Fibroblast of peridontal ligament (primary cell): ENCODE measurements around the gene RNF26.
A peak's percentile ranks its signal among the peaks of the same experiment; 100 is the strongest.

ENCODE experiments used
- DNase-seq: peaks from one replicate; pipeline ENCODE4 v3.0.0-alpha.2; 2010; ENCODE audit errors: extremely low read depth

RNF26 gene

DNA sequence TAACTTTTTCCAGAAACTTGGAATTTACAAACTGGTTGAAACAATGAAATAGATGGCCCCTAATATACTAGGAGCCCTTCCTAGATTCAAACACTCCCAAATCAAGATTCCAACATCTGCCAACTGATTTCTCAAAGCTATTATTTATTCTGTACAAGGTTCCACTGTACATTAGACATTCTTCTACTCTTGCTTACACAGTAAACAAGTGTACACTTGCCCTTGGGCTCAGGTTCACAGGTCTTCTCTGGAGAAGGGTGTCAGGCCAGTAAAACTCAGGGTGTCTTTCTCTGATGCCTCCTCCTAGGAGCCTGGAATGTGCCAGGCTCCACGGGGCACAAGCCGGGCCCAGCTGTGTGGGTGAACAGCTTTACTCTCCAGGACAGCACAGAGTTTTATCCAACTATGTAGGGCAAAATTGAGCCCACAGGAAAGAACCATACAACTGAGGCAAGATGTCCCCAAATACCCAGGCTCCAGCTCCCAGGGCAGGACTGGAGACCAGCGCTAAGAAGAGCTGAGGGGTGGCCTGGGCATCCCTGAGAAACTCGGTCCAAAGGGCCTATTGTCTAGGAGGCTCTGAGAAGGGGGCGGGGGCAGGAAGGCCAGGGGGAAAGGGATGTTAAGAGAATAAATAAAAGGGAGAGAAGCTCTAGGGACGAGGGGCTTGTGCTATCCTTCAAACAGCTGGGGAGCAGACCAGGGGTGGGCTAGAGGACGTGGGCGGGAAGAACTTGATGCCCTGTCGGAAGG lies 20.9 kb downstream of the RNF26 start:
- no peak for DNase-seq

- DNase-seq, result peak; percentile 69
Observed at GRCh38 chr11:119356349-119357031, 22.2 kb downstream of the RNF26 start.

- no peak for DNase-seq
Observed at GRCh38 chr11:119357074-119357473, 22.7 kb downstream of the RNF26 start.

DNA sequence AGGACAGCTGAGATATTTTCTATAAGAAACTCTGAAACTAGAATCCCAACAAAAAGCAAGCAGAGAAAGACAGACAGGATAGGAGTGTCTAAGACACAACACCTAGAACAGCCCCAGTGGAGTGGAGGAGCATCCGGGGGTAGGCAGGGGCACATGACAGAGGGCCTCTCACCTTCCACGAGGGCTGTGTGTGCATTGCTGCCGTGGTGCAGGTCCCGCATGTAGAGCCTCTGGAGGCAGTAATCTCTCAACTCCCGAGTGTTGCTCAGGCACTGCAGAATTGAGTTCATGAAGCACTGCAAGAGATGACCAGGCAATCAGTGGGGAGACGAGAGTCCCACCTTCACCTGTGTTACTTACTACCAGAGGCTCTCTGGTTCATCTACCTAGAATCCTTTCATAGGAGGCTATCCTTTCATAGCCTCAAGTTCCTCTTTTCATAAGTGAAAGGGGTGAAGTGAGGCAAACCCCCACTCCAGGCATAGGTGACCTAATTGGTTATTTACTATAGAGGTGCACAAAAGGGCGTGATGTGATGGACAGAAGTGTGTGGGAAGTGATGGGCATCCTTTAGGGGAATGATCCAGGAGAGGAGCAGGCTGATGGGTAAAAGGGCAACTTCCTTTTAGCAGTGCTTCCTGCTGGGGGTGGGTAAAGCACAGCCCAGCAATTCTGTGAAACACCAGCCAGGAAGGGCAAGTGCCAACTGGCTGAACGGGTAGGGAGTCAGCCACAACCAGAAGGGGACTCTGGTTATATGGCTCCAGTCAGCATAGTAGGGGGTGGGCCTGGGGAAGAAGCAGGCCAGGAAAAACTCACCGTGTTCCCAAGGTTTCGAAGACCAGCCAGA lies 25.3 kb downstream of the RNF26 start:
- no peak for DNase-seq

GRCh38 chr11:119361056-119361787 lies 26.9 kb downstream of the RNF26 start:
- DNase-seq, result peak; percentile 65

- DNase-seq, result no peak
Observed at GRCh38 chr11:119361941-119362725, 27.8 kb downstream of the RNF26 start.

- DNase-seq, result no peak
Observed at GRCh38 chr11:119362741-119363080, 28.4 kb downstream of the RNF26 start.

DNA sequence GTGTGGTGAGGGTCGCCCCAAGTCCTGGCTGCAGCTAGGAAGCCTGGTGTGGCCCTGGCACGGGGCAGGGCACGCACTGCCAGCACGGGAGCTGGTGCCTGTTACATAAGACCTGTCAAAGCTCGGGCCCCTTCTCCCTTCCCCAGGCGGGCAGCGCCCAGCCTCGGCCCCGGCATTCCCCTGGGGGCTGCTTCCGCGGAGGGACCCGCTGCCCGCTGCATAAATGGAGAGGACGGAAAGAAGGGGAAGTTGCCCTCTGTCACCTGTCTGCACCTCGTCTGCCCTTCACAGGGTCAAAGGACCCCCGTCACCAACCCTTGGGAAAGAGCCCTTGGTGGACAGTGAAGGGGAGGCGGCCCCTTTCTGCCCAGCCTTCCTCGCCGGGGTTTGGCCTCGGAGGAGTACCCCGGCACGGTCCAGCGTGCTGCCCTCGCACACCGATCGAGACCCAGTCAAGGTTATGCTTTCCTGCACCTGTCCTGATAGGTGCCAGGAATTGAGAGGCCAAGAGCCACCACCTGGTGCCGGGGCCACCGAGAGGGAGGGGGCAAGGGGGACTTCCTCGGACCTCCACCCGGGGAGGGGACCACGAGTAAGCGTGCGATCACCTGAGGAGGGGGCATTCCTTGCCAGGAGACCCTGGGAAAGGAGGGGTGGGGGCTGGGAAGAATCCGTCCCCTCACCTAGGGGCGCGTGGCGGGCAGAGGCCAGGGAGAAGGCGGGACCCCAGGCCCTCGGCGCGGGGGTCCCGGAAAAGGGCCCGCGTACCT lies 28.9 kb downstream of the RNF26 start:
- DNase-seq, result no peak

DNA sequence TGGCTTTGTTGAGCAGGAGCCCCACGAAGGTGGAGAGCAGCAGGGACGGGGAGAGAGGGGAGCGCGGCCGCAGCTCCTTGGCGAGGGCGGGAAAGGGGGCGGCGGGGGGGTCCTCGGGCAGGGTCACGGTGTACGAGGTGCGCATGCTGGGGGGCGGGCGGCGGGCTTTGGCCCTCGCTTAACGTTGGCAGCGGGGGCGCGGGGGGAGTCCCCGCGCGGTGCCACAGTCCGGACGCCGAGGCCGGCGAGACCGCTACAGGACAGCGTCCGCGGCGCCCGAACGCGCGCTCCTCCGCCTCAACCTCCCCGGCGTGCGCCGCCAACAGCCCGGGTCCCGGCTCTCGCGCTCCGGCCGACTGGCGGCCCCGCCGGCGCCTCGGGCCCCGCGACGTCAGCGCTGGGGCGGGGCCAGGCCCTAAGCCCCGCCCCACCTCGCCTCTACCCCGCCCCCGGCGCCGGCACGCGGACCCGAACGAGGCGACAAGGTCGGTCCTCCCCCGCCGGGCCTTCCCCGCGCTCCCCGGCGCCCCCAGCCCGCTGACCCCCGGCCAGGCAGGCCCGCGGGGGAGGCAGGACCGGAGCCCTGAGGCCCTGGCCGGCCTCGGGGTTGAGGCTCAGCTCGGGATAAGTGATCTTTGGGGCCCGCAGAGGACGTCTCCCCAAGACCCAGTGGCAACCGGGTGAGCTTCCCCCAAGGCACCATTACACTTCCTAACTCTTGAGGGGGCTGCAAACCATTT lies 29.7 kb downstream of the RNF26 start:
- no peak for DNase-seq

- DNase-seq, result no peak
Observed at GRCh38 chr11:119365071-119365591, 30.8 kb downstream of the RNF26 start.

- no peak for DNase-seq
Observed at GRCh38 chr11:119366690-119367620, 32.6 kb downstream of the RNF26 start.

GRCh38 chr11:119367661-119368120 lies 33.4 kb downstream of the RNF26 start:
- DNase-seq, result no peak

DNA sequence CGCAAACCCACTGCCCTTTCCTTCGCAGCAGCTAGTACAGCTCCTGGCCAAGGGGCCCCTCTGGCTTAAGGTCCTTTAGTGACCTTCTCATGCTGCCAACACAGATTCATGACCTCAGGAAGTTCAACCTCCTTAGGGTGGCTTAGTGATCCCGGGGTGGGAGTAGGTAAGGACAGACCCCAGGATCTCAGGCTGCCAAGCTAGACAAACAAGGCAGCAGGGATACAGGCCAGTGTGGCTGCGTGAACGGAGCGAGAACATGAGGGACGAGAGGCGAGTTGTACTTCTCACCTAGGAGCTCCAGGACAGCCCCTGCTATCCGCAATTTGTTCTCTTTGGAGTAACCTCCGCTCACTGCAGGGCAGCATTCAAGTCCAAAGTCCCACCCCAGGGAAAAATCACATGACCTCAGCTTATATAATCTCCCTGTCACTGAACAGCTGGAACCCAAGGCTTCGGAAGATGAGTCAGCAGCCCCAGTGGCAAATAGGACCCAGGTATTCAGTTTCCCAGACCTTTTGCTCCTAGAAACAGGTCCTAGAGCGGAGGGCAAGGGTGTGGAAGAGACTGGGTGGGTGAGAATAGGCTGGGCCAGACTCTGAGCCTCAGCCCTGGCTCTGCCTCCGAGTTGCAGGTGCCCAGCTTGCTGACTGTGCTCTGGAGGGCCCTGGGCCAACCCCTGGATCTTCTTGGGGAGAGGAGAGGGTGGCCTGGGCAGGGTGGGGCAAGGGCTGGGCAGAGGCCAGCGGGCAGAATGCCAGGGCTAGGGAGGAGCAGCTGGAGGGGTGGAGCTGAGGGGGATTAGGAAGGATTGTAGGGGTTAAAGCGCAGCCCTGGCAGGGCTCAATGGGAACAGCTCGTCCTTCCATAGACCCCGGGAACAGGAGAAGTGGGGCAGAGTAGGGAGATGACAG lies 34.1 kb downstream of the RNF26 start:
- peak; percentile 47 for DNase-seq

DNA sequence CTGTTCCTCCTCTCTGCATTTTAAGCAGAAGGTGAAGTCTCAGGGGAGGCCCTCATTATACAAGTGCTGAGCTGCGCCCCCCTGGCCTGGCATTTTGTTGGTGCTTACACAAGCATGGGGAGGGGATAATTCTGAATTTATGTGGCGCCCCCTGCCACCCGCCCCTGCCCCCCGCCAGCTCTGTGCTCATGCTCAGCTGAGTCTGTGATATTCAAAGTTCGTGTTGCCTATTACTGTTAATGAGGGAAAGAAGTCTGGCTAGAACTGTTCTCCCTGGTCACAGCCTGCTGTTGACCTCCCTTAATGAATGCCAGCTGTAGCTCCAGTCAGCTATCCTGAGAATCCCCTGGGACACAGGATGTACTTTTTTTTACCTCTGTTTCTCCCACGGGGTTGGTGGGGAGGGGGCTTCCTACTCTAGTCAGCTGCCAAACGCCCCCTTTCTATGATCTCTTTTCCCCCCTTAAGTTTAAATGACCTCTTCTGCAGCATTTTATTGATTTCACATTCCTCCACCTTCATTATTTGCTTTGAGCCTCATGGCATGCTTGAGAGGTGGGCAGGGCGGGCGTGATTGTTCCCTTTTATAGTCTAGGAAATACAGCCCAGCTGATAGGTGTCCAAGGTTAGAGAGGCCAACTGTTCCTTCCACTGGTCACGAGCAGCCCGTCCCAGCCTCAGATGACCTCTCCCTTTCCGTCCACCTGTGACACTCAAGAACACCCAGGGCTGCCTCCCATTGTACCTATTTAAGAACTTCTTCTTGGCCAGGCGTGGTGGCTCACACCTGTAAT lies 35.0 kb downstream of the RNF26 start:
- peak; percentile 45 for DNase-seq

DNA sequence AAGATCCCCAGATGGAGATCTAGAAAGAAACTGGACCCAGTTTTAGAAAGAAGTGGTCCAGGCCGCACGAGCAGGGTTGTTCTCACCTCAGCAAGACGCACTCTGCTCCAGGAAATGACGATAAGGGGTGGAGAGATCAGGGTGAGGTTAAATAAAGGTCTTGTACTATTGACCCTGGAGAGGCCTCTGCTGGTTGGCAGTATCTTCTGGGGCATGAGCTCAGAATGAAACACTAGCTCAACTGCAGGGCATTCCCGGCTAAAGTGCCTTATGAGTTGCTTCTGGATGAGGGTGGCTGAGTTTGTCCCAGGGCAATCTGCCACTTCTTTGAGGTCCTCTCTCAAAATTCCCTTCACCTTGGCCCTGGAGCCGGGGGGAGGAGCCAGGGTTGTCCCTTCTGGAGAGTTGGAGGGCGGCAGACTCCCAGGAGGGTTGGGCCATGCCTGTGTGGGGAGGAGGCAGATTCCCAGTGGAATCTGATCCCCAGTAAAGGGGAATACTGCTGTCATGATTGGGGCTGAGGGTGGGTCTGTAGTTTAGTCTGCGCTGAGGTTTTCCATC lies 36.2 kb downstream of the RNF26 start:
- DNase-seq, result peak; percentile 50

DNA sequence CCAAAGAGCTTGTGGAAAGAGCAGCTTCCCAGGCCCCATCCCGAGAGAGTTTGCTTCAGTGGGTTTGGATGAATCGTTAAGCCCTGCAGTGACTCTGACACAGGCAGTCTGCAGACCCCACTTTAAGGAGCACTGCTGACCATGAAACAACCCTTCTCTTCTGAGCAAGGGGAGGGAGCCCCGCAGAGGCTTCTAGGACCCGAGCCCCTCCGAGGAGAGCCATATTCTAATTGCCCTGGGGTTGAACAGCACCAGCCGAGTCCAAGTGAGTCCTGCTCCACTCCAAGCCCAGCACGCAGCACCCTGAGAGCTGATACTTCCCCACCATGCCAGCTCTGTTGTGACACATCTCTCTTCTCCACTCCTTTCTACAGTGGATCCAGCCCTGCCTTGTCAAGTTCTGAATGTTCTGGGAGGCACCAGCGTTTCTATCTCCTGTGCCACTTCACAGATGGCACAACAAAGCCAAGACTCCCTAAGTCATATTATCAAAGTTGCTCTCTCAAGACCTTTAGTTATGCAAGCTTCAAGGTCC lies 36.8 kb downstream of the RNF26 start:
- DNase-seq, result no peak
